ENCODE measurements around the gene TRPV6.

The TRPV6 gene

GRCh38 chr7:142870566-142871259, 14.8 kb downstream of the TRPV6 start:
- in situ Hi-C loops (cut with MboI; ENCODE audit: low sequenced_read_pairs): loop anchor here (25.0 kb wide), 1 partner anchor 342 kb away; the partner anchor contains the start of gene TAS2R40

DNA sequence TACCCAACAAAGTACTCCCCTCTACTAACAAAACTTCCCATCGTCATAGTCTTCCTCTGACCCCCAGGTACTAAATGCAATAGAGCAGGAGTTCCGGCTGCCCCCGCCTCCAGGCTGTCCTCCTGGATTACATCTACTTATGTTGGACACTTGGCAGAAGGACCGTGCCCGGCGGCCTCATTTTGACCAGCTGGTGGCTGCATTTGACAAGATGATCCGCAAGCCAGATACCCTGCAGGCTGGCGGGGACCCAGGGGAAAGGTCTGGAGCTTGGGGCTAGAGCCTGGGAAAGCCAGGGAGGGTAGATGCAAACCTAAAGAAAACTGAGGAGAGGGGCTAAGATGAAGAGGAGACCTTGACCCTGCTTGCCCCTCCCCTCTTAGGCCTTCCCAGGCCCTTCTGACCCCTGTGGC, 15.4 kb downstream of the TRPV6 start:
- in situ Hi-C loops (cut with MboI; ENCODE audit: low sequenced_read_pairs): loop anchor here (25.0 kb wide), 1 partner anchor 342 kb away; the partner anchor contains the start of gene TAS2R40

- in situ Hi-C loops (cut with MboI; ENCODE audit: low sequenced_read_pairs): loop anchor here (25.0 kb wide), 1 partner anchor 343 kb away; the partner anchor contains the start of gene TAS2R40
These were observed 16.1 kb downstream of the TRPV6 start for GRCh38 chr7:142869434-142869833.

DNA sequence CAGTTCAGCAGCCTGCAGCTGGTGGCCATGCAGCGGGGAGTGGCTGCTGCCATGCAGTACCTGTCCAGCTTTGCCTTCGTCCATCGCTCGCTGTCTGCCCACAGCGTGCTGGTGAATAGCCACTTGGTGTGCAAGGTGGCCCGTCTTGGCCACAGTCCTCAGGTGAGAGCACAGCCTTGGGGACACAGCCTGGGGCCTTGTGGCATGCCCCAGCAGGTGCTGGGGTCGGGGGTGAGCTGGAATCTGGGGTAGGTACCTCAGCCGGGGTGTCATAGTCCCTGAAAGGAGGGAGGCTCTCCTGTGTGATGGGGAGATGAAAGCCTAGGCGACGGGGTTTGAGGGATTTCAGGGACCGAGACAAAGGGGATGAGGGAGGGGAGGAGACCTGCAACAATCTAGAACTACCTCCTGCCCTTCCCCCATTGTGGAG, 16.5 kb downstream of the TRPV6 start:
- in situ Hi-C loops (cut with MboI; ENCODE audit: low sequenced_read_pairs): loop anchor here (25.0 kb wide), 1 partner anchor 343 kb away; the partner anchor contains the start of gene TAS2R40

- in situ Hi-C loops (cut with MboI; ENCODE audit: low sequenced_read_pairs): loop anchor here (25.0 kb wide), 1 partner anchor 344 kb away; the partner anchor contains the start of gene TAS2R40
These were observed 17.2 kb downstream of the TRPV6 start for GRCh38 chr7:142868188-142868985.

DNA sequence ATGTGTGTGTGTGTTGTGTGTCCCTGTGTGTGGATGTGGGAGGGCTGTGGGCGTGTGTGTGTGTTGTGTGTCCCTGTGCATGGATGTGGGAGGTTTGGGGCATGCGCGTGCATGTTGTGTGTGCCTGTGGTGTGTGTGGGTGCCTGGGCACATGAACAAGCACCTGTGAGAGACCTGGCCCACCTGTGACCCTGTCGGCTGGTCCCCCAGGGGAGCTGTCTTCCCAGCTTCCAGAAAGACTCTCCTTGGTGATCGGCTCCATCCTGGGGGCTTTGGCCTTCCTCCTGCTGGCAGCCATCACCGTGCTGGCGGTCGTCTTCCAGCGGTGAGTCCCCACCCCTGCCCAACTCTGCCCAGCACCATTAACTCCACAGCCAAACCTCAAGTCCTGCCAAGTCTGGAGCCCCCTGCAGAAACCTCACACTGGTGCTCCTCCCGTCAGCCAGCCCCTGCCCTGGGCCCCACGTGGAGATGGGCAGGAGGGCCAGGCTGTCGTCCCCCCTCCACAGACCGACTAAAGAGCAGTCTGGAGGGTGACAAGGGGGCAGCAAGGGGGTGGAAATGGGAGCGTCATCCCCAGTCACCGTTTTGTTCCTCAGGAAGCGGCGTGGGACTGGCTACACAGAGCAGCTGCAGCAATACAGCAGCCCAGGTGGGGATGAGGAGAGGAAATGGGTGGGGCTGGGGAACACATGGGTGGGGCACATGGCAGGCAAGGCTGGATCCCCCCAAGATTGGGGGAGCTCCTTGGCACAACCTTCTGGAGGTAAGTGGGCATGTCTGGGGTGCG, 18.0 kb downstream of the TRPV6 start:
- in situ Hi-C loops (cut with MboI; ENCODE audit: low sequenced_read_pairs): loop anchor here (25.0 kb wide), 1 partner anchor 345 kb away; the partner anchor contains the start of gene TAS2R40

- in situ Hi-C loops (cut with MboI; ENCODE audit: low sequenced_read_pairs): loop anchor here (25.0 kb wide), 1 partner anchor 345 kb away; the partner anchor contains the start of gene TAS2R40
These were observed 18.5 kb downstream of the TRPV6 start for GRCh38 chr7:142867097-142867378.

DNA sequence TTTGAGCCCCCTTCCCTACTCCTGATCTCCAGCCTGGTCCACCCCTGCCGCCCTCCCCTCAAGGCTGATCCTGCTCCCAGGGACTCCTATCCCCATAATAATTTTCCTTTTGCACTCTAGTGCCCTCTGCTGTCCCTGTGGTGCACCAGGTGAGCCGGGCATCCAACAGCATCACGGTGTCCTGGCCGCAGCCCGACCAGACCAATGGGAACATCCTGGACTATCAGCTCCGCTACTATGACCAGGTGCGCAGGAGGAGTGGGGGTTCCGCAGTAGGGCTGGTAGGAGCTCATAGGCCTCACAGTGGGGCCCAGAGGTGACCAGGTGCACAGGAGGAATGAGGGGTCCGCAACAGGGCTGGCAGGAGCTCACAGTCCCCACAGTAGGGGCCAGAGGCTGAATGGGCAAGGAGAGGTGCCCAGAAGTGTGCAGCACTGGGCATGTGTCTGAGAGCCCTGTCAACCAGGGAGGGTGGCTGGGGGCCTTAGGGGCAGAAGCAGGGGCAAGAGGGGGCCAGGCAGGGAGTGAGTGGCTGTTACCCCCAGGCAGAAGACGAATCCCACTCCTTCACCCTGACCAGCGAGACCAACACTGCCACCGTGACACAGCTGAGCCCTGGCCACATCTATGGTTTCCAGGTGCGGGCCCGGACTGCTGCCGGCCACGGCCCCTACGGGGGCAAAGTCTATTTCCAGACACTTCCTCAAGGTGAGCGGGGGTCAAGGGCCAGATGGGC, 19.0 kb downstream of the TRPV6 start:
- in situ Hi-C loops (cut with MboI; ENCODE audit: low sequenced_read_pairs): loop anchor here (25.0 kb wide), 1 partner anchor 346 kb away; the partner anchor contains the start of gene TAS2R40

- in situ Hi-C loops (cut with MboI; ENCODE audit: low sequenced_read_pairs): loop anchor here (25.0 kb wide), 1 partner anchor 347 kb away; the partner anchor contains the start of gene TAS2R40
These were observed 19.8 kb downstream of the TRPV6 start for GRCh38 chr7:142865766-142866165.

DNA sequence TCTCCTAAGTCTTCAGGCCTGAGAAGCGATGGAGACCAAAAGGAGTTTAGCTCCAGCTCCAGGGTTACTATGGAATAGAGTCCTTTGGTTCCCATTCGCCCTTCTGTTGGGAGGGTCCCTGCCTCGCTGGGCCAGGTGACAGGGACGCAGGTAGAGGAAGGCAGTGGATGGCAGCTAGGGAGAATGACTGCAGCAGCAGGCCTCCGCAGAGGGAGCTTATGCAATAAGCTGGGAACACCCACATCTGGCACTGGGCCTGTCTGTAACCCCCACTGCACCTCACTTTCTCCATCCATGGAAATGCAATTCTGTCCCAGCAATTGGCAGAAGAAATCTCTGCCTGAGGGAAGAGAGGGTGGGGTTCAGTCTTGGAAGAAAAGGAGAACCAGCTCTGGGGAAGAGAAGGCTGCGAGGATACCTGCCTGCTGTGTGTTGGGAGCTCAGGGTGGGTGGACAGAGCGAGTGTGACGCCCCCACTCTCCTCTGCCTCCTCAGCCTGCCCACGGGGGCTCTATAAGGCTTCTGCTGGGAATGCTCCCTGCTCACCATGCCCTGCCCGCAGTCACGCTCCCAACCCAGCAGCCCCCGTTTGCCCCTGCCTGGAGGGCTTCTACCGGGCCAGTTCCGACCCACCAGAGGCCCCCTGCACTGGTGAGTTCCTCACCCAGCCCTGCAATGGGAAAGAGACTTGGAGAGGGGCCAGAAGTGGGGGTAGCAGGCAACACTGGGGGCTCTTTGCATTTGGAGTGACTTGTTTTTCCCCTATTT, 20.4 kb downstream of the TRPV6 start:
- in situ Hi-C loops (cut with MboI; ENCODE audit: low sequenced_read_pairs): loop anchor here (25.0 kb wide), 1 partner anchor 347 kb away; the partner anchor contains the start of gene TAS2R40

DNA sequence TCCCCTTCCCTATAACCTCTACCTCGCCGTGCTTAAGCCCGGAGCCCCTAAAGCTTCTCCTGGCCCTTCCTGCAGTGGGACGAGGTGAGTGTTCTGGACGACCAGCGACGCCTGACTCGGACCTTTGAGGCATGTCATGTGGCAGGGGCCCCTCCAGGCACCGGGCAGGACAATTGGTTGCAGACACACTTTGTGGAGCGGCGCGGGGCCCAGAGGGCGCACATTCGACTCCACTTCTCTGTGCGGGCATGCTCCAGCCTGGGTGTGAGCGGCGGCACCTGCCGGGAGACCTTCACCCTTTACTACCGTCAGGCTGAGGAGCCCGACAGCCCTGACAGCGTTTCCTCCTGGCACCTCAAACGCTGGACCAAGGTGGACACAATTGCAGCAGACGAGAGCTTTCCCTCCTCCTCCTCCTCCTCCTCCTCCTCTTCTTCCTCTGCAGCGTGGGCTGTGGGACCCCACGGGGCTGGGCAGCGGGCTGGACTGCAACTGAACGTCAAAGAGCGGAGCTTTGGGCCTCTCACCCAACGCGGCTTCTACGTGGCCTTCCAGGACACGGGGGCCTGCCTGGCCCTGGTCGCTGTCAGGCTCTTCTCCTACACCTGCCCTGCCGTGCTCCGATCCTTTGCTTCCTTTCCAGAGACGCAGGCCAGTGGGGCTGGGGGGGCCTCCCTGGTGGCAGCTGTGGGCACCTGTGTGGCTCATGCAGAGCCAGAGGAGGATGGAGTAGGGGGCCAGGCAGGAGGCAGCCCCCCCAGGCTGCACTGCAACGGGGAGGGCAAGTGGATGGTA, 21.5 kb downstream of the TRPV6 start:
- in situ Hi-C loops (cut with MboI; ENCODE audit: low sequenced_read_pairs): loop anchor here (25.0 kb wide), 1 partner anchor 348 kb away; the partner anchor contains the start of gene TAS2R40

DNA sequence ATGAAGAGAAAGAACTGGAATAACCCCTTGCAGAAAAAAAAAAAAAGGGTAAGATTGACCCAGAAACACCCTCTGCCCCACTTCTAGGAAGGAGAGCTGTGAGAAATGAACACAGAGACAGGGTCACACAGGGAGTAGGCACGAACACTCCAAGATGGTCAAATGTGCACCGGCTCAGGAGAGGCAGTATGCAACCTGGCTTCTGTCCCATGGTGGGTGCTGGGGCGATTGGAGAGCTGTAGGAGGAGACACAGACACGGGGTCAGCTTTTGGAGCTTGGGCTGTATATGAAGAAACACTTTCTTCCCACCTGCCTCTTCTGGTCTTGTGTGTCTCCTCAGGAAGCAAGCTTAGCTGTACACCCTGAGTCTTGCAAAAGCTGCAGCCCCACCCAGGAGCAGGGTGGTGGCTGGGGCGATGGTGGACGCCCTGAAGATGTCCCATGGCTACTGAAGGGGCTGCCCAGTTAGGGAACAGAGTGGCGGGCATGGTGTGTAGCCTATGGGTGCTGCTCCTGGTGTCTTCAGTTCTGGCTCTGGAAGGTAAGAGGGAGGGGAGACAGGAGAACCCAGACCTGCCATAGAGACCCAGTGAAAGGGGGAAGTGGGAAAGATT, 22.7 kb downstream of the TRPV6 start:
- in situ Hi-C loops (cut with MboI; ENCODE audit: low sequenced_read_pairs): loop anchor here (25.0 kb wide), 1 partner anchor 349 kb away; the partner anchor contains the start of gene TAS2R40

- in situ Hi-C loops (cut with MboI; ENCODE audit: low sequenced_read_pairs): loop anchor here (25.0 kb wide), 1 partner anchor 350 kb away; the partner anchor contains the start of gene TAS2R40
These were observed 23.2 kb downstream of the TRPV6 start for GRCh38 chr7:142862351-142862750.

DNA sequence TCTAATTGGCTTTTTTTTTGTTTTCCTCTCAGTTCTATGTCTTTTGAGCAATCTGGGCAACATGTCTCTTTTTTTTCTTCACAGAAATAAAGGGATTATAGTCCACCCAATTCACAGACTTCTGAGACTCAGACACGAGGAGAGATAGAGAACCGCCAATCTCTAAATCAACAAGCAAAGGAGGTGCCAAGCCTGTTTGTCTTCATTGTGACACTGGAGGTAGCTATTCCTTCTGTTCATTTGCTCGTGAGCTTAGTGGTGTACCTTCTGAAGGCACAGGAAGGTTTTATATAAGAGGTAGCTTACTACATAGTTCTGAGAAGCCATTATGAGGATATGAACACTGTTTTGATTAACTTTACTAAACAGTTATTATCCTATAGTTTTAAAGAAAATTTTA, 24.6 kb downstream of the TRPV6 start:
- in situ Hi-C loops (cut with MboI; ENCODE audit: low sequenced_read_pairs): loop anchor here (25.0 kb wide), 1 partner anchor 351 kb away; the partner anchor contains the start of gene TAS2R40

DNA sequence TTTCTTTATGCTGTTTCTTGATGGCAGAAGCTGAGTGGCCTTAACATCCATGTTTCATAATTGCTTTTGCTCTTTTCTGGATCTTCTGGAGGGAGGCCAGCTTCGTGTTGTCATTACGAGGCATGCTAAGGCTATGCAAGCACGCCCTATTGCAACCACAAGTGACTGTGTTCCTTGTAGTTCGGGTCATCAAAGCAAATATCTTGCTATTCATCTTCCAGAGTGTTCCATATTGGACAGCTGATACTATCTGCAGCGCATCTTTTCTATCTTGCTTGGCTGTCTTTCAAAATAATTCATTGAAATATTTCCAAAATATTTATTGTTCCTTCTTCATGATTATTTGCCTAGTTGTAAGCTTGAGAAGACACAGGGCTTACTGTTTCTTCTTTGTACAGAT, 25.7 kb downstream of the TRPV6 start:
- in situ Hi-C loops (cut with MboI; ENCODE audit: low sequenced_read_pairs): loop anchor here (25.0 kb wide), 1 partner anchor 352 kb away; the partner anchor contains the start of gene TAS2R40

GRCh38 chr7:142859411-142859810, 26.1 kb downstream of the TRPV6 start:
- in situ Hi-C loops (cut with MboI; ENCODE audit: low sequenced_read_pairs): loop anchor here (25.0 kb wide), 1 partner anchor 353 kb away; the partner anchor contains the start of gene TAS2R40

- in situ Hi-C loops (cut with MboI; ENCODE audit: low sequenced_read_pairs): loop anchor here (25.0 kb wide), 1 partner anchor 355 kb away; the partner anchor contains the start of gene TAS2R40
These were observed 27.9 kb downstream of the TRPV6 start for GRCh38 chr7:142857625-142858024.

Measured in HL-60/S4 treated with phorbol 12-myristate 13-acetate at 8.2 ng/mL for 4 days and 3 days (cell line).